GM19452 (cell line): ENCODE data around the gene NDUFAF3.
"Not testable (repeated sequence)": the region's sequence is repeated elsewhere in the genome, so short reads cannot be mapped to it uniquely, and the experiment has no call there.

Source experiments
- ATAC-seq: cut with Tn5 transposase; IDR thresholded peaks from one replicate; pipeline ENCODE4 v1.9.1; 2021; ENCODE audit not compliant: unreplicated experiment

Gene NDUFAF3

GRCh38 chr3:48999085-48999858 is 22.6 kb upstream of the NDUFAF3 start:
- no peak for ATAC-seq

- ATAC-seq, result no peak
Measured at GRCh38 chr3:49001155-49001554, 20.8 kb upstream of the NDUFAF3 start.

- ATAC-seq, result no peak
Measured at GRCh38 chr3:49004352-49005302, 17.3 kb upstream of the NDUFAF3 start.

- no peak for ATAC-seq
Measured at GRCh38 chr3:49005303-49005680, 16.6 kb upstream of the NDUFAF3 start.

- no peak for ATAC-seq
Measured at GRCh38 chr3:49005998-49006397, 15.9 kb upstream of the NDUFAF3 start.

- ATAC-seq, result no peak
Measured at GRCh38 chr3:49006408-49007067, 15.4 kb upstream of the NDUFAF3 start.

- ATAC-seq, result peak; percentile 84
Measured at GRCh38 chr3:49007068-49007770, 14.7 kb upstream of the NDUFAF3 start, which contains the start of gene WDR6. WDR6 (plus strand) TSS chr3:49007391; CDS start chr3:49007432, 41 bp downstream.

- ATAC-seq, result peak; percentile 35
Measured at GRCh38 chr3:49007771-49008528, 14.0 kb upstream of the NDUFAF3 start.

- ATAC-seq, result not testable (repeated sequence)
Measured at GRCh38 chr3:49008627-49009026, 13.3 kb upstream of the NDUFAF3 start.

GRCh38 chr3:49009396-49009795 is 12.5 kb upstream of the NDUFAF3 start:
- ATAC-seq, result no peak

- ATAC-seq, result no peak
Measured at GRCh38 chr3:49012441-49013017, 9.4 kb upstream of the NDUFAF3 start.

- no peak for ATAC-seq
Measured at GRCh38 chr3:49013113-49013737, 8.7 kb upstream of the NDUFAF3 start.

- no peak for ATAC-seq
Measured at GRCh38 chr3:49013738-49014660, 7.9 kb upstream of the NDUFAF3 start.

GRCh38 chr3:49015072-49015471 is 6.8 kb upstream of the NDUFAF3 start:
- no peak for ATAC-seq

- no peak for ATAC-seq
Measured at GRCh38 chr3:49015765-49016164, 6.2 kb upstream of the NDUFAF3 start.

GRCh38 chr3:49016414-49017228 is 5.3 kb upstream of the NDUFAF3 start:
- no peak for ATAC-seq

GRCh38 chr3:49017229-49017970 is 4.5 kb upstream of the NDUFAF3 start:
- no peak for ATAC-seq
